Spleen (tissue), 11 donors: ENCODE measurements around the gene ARSG. TPM values are rescaled to one million over a fixed set of nuclear protein-coding genes. Genes with fewer than 3 reads are reported as not detected.
A peak's percentile ranks its signal among the peaks of the same experiment; 100 is the strongest.

Experiments
- DNase-seq: peaks from one replicate; pipeline ENCODE4 v3.0.0-alpha.2; 2020
- H3K27ac ChIP-seq, 8 donors: fragments of 200-600 bp; sonication (generic) in 7 of 8; 1 replicate in 4 of 8; 2 replicates in 4 of 8; pipeline versions ENCODE4 v1.5.0 to v1.8.0; 2016 to 2021; ENCODE audit warnings: inconsistent platforms in 4 of 8, mild to moderate bottlenecking in 4 of 8, moderate library complexity in 1 of 8
- H3K27me3 ChIP-seq, 7 donors: fragments of 200-600 bp; sonication (generic) in 6 of 7; replicated peaks in 1 of 7; 1 replicate in 4 of 7; 2 replicates in 3 of 7; pipeline versions ENCODE4 v1.5.0 to v1.8.0; 2016 to 2021; ENCODE audit warnings: inconsistent platforms in 3 of 7, mild to moderate bottlenecking in 1 of 7
- H3K36me3 ChIP-seq, 6 donors: fragments of 200-600 bp; sonication (generic) in 5 of 6; 1 replicate in 4 of 6; 2 replicates in 2 of 6; pipeline versions ENCODE4 v1.5.0 to v1.8.0; 2016 to 2021; ENCODE audit warnings: inconsistent platforms in 2 of 6
- H3K4me1 ChIP-seq, 6 donors: fragments of 200-600 bp; sonication (generic) in 5 of 6; 1 replicate in 3 of 6; 2 replicates in 3 of 6; pipeline versions ENCODE4 v1.5.0 to v1.8.0; 2016 to 2021; ENCODE audit warnings: inconsistent platforms in 3 of 6
- H3K4me3 ChIP-seq, 8 donors: fragments of 200-600 bp; sonication (generic) in 7 of 8; 1 replicate in 4 of 8; 2 replicates in 4 of 8; pipeline versions ENCODE4 v1.5.0 to v1.8.0; 2016 to 2021; ENCODE audit warnings: inconsistent platforms in 4 of 8, mild to moderate bottlenecking in 4 of 8, moderate library complexity in 2 of 8
- H3K9me3 ChIP-seq, 8 donors: fragments of 200-600 bp; sonication (generic) in 7 of 8; 1 replicate in 4 of 8; 2 replicates in 4 of 8; pipeline versions ENCODE4 v1.5.0 to v1.8.0; 2016 to 2021; ENCODE audit warnings: inconsistent platforms in 4 of 8
- POLR2A ChIP-seq, 3 donors: fragments of 450-650 bp; IDR thresholded peaks; one replicate each; pipeline ENCODE4 v1.5.1; 2017; ENCODE audit warnings: antibody characterized with exemption in 3 of 3, mild to moderate bottlenecking in 1 of 3
- POLR2AphosphoS5 ChIP-seq, 3 donors: sonication (generic); formaldehyde crosslinking; IDR thresholded peaks; one replicate each; pipeline ENCODE4 v1.5.1; 2017; ENCODE audit warnings: antibody characterized with exemption in 3 of 3
- WGBS, 5 donors: extraction: QIAGEN DNeasy Blood & Tissue Kit in 3 of 5; methylation state at CpG; one replicate each; pipeline versions ENCODE4 v1.1.5 to v1.1.7; 2013 to 2018; 5-methylcytosine and 5-hydroxymethylcytosine counted together
- intact Hi-C: fragments of 100-400 bp; cut with DNase I; formaldehyde crosslinking; loops from one replicate; pipeline ENCODE4 v1.15.0; 2023; ENCODE audit warnings: low total_unique reads
- polyA plus RNA-seq, 3 donors: library from polyadenylated mRNA; stranded (reverse); fragments of 200-250 nt; gene quantifications; one replicate each; pipeline ENCODE4 v1.2.1, GENCODE V29; 2013
- total RNA-seq, 7 donors: library from RNA; depleted of rRNA in 3 of 7; stranded (reverse); fragments of >200 nt in 3 of 7; fragmentation: NEBNext Ultra II Directional in 4 of 7; extraction: Animal tissue kit (Norgen Biotek cat#: 25700) in 4 of 7; gene quantifications; one replicate each; pipeline versions ENCODE4 v1.1.0 to v1.2.1, GENCODE V29; 2016 to 2021
- TF ChIP-seq, protein P1 (sequence below), 11 experiments: fragments of 200-600 bp in 7 of 11; fragments of 450-650 bp in 4 of 11; sonication (generic) in 4 of 11; IDR thresholded peaks in 8 of 11; conservative IDR thresholded peaks in 3 of 11; 1 replicate in 7 of 11; 2 replicates in 4 of 11; pipeline versions ENCODE4 v1.4.0 to v1.8.0; 2016 to 2021; ENCODE audit warnings: antibody characterized with exemption in 11 of 11, inconsistent platforms in 4 of 11, mild to moderate bottlenecking in 1 of 11
- donor health status: healthy with polysubstance abuse.
- donor health status: DM: no; HTN: no; CAD: no; lungs with moderate emphysema.
- donor health status: DM: no; HTN: no; CAD: no.
- donor health status: Bipolar disorder and iron deficiency.
- donor health status: healthy.
- donor health status: DM: no; HTN: no; CAD: no.
- donor health status: DM: yes; HTN: yes; CAD: no.

ARSG gene
- total and polyA plus RNA-seq, 10 donors = 1.5 to 24.3 (median 14.2) TPM

DNA sequence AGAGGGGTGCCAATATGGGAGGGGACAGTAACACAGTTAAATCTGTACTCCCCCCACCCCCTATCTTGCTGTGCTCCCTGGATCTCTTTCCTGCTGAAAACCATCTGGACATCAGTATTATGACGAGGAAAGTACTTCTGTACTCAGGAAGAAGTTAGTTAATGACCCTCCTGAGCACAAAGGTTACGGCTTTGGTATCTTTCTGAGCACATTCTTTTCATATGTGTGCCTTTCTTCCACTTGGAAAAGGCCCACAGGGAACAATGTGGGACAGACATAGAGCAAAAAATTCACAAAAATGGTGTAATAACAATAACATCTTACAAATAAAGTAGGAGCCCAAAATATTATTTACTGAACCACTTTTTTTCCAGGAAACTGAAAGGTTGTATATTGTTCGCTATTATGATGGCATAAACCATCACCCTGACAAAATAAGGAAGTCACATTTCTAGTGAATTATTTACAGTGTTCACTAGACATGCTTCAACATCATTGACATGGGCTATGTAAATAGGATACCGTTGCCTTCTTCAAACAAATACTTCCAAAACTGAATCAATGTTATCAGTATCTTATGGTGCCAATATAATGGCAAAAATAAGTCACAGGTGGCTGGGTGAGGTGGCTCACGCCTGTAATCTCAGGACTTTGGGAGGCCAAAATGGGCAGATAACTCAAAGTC, 160.5 kb downstream of the ARSG start:
- H3K4me1 ChIP-seq = peaks cover 0 to 50% (median 23%) of the 10 kb centered on the region in 6 donors
- peaks cover 0 to 61% (median 27%) of the 10 kb centered on the region in 6 donors for H3K36me3 ChIP-seq
- intact Hi-C loops = no loop called here
- no peak overlapping the region for H3K4me3 ChIP-seq
- WGBS, 5 donors = 68 to 79% (median 74%) methylated on average over 5 of the region's 5 CpGs
- H3K27me3 ChIP-seq = no peaks in the 10 kb centered on the region
- H3K27ac ChIP-seq = no peak overlapping the region
- DNase-seq = no peak
- no peaks in the 10 kb centered on the region for H3K9me3 ChIP-seq
- no peak for TF ChIP-seq POLR2AphosphoS5 (IDR thresholded peaks at IDR 0.05)
- TF ChIP-seq POLR2A (IDR thresholded peaks at IDR 0.05) = no peak
- TF ChIP-seq, protein P1, sequence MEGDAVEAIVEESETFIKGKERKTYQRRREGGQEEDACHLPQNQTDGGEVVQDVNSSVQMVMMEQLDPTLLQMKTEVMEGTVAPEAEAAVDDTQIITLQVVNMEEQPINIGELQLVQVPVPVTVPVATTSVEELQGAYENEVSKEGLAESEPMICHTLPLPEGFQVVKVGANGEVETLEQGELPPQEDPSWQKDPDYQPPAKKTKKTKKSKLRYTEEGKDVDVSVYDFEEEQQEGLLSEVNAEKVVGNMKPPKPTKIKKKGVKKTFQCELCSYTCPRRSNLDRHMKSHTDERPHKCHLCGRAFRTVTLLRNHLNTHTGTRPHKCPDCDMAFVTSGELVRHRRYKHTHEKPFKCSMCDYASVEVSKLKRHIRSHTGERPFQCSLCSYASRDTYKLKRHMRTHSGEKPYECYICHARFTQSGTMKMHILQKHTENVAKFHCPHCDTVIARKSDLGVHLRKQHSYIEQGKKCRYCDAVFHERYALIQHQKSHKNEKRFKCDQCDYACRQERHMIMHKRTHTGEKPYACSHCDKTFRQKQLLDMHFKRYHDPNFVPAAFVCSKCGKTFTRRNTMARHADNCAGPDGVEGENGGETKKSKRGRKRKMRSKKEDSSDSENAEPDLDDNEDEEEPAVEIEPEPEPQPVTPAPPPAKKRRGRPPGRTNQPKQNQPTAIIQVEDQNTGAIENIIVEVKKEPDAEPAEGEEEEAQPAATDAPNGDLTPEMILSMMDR (IDR thresholded peaks at IDR 0.05 in 8 of 11, conservative IDR thresholded peaks at IDR 0.05 in 3 of 11) = no peak

DNA sequence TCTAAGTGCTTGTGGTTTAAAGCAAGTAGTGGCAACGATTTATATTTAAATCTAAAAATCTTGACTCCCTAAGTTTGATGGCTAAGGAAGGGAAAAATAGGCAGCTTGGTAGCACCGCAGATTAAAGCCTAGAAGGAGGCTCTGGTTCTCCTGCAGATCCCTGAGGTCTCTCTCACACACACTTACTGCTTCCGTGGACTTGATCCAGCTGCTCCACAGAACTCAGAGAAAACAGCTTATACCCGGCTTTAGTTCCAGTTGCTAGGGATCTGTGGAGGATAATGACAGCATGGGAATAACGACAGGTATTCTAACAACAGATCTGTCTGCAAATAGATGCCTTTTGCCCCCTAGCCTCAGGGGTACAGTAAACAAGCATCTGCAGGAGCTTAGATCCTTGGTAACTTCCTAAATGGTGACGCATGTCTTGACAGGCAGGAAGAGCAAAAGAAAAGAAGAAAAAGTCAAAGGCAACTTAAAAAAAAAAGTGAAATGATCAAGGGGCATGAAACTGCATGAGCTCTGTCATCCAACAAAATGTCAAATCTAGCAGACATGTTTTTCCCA, 161.5 kb downstream of the ARSG start:
- no peak for DNase-seq
- no peak overlapping the region for H3K4me3 ChIP-seq
- no peaks in the 10 kb centered on the region for H3K27me3 ChIP-seq
- WGBS, 5 donors = 62 to 72% (median 69%) methylated on average over 6 of the region's 6 CpGs
- intact Hi-C loops = no loop called here
- H3K9me3 ChIP-seq = no peaks in the 10 kb centered on the region
- peaks cover 0 to 51% (median 24%) of the 10 kb centered on the region in 6 donors for H3K36me3 ChIP-seq
- TF ChIP-seq, protein P1 (IDR thresholded peaks at IDR 0.05 in 8 of 11, conservative IDR thresholded peaks at IDR 0.05 in 3 of 11) = no peak
- TF ChIP-seq POLR2A (IDR thresholded peaks at IDR 0.05) (no peak), POLR2AphosphoS5 (IDR thresholded peaks at IDR 0.05) (no peak)
- peaks cover 0 to 54% (median 24%) of the 10 kb centered on the region in 6 donors for H3K4me1 ChIP-seq
- peak overlapping the region in 1 of 8 donors; percentile 0 for H3K27ac ChIP-seq

- TF ChIP-seq, protein P1 (IDR thresholded peaks at IDR 0.05 in 8 of 11, conservative IDR thresholded peaks at IDR 0.05 in 3 of 11) = no peak
- TF ChIP-seq POLR2AphosphoS5 (IDR thresholded peaks at IDR 0.05) = no peak
- no peak for TF ChIP-seq POLR2A (IDR thresholded peaks at IDR 0.05)
- H3K4me1 ChIP-seq = peaks cover 5 to 68% (median 35%) of the 10 kb centered on the region in 6 donors
- H3K4me3 ChIP-seq = no peak overlapping the region
- H3K36me3 ChIP-seq = peaks cover 0 to 38% (median 16%) of the 10 kb centered on the region in 6 donors
- H3K27ac ChIP-seq = no peak overlapping the region
- H3K27me3 ChIP-seq = no peaks in the 10 kb centered on the region
- intact Hi-C loops = no loop called here
- no peak for DNase-seq
- no peaks in the 10 kb centered on the region for H3K9me3 ChIP-seq
- WGBS, 5 donors = 88 to 97% (median 93%) methylated on average over 5 of the region's 5 CpGs
These were observed 162.8 kb downstream of the ARSG start for GRCh38 chr17:68453991-68454665.

GRCh38 chr17:68455901-68456338, 164.6 kb downstream of the ARSG start:
- Histone ChIP-seq H3K27me3 (no peaks in the 10 kb centered on the region), H3K36me3 (peaks cover 0 to 20% (median under 1%) of the 10 kb centered on the region in 6 donors), H3K9me3 (no peaks in the 10 kb centered on the region), H3K4me1 (peaks cover 5 to 82% (median 46%) of the 10 kb centered on the region in 6 donors), H3K27ac (peak overlapping the region in 7 of 8 donors; percentile 89 to 96 (median 93)), H3K4me3 (peak overlapping the region in 6 of 8 donors; percentile 67 to 89 (median 77))
- intact Hi-C loops = no loop called here
- 38 to 72% (median 57%) methylated on average over 4 of the region's 4 CpGs for WGBS, 5 donors
- TF ChIP-seq, protein P1 (IDR thresholded peaks at IDR 0.05 in 8 of 11, conservative IDR thresholded peaks at IDR 0.05 in 3 of 11) = no peak
- TF ChIP-seq POLR2AphosphoS5 (IDR thresholded peaks at IDR 0.05) = no peak
- no peak for TF ChIP-seq POLR2A (IDR thresholded peaks at IDR 0.05)
- DNase-seq = no peak
